Ammon's horn (tissue), 1 donor: ENCODE results near the gene SMYD1.

ENCODE experiments used
- DNase-seq: peaks from one replicate; pipeline ENCODE4 v3.0.0-alpha.2; 2016; ENCODE audit warnings: low spot score

The SMYD1 gene

DNA sequence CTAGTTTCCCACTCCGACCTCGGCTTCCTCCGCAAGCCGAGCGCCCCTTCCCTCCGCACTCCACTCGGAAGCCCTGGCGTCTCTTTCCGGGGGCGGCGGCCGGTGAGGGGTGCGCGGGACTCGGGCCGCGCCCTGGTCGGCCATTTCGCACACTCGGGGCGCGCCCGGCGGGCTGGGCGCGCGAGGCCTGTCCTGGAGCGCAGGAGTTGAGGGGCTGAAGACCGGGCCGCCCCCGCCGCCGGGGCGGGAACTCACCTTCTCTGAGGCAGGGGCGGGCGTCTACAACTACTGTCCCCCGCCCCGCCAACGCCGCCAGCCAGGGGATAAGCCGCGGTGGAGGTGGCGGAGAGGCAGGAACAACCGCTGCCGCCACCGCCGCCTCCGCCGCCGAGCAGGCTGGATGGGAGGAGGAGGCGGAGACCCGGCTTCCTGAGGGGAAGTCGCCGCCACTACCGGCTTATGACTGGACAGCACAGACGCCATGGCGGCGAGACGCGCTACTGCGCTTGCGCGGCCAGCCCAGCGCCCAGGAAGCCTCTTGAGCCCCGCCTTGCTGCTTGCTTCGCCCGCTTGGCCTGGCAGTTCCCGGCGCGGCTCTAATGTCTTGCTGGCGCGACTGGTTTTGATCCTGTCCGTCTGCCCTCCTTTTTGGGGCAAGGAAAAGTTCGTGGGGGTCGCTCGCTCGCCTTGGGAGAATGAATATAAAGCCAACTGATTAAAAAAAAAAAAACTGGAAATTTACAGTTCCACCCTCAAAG is 12.1 kb upstream of the SMYD1 start, which contains the start of gene KRCC1:
Gene KRCC1, minus strand, starts transcription at position 413 of the 758 bp plus-strand sequence. CDS start 27,220 bp downstream, outside the sequence.
- DNase-seq: peak; percentile 98

DNA sequence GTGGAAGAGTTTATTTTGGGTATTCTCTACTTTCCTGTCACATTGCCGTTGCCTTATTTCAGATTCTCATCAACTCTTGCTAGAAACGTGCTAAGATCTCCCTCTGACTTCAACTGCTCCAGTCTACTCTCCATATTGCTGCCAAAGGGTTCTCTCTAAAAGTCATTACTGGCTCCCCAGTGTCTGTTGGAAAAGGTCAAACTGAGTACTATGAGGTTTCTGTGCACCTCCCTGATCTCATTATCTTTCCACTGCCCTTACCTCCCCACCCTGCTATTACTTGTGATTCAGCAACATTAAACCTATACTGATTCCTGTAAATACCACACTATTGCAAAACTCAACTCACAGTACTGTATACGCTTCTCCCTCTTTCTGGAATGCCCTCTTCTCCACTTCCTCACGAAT is 10.2 kb upstream of the SMYD1 start:
- DNase-seq: no peak

DNA sequence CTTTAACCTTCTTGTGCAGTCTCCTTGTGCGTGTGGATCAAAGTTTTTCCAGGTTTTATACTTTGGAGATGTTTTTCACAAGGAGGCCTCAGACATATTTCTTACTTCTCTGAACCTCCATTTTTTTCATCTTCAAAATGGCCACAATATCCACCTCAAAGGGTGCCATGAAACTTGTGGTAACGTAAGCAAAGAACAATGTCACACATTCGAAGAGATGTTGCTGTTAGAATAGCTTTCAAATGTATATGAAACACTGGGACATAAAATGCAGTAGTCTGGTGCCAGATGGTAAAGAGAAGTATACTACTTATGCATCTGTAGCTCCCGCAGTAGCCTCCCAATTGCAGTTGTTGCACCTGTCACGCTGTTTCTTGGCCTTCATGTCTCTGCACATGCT is 9.4 kb upstream of the SMYD1 start:
- no peak for DNase-seq

DNA sequence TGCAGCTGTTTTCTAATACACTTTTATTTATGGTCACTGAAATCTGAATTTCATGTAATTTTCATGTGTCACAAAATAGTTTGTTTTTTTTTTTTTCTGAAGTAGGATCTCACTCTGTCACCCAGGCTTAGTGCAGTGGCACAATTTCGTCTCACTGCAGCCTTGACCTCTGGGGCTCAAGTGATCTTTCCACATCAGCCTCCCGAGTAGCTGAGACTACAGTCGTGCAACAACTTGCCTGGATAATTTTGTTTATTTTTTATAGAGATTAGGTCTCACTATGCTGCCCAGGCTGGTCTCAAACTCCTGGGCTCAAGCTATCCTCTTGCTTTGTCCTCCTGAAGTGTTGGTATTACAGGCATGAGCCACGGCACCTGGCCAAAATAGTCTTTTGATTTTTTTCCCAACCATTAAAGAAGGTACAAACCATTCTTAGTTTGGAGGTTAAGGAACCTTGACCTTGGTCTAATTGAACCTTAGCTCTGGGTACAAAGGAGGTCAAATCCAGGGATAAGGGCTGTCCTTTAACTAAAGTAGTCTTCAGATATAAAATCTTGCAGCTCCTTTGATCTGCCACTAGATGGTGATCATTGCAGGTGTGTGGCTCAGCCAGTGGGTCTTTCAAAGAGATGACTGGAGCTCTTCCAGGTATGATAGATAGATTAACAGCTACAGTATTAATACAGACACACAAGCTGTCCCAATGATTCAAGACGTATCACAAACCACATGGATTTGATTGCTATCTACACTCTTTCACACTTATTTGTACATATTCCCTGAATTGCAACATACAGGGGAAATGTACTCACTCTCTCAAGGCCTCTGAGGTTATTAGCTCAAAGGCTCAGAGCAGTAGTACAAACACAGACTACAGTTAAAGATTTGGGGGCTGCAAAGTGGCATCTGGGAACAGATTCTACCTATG is 7.4 kb upstream of the SMYD1 start:
- DNase-seq: peak; percentile 69

DNA sequence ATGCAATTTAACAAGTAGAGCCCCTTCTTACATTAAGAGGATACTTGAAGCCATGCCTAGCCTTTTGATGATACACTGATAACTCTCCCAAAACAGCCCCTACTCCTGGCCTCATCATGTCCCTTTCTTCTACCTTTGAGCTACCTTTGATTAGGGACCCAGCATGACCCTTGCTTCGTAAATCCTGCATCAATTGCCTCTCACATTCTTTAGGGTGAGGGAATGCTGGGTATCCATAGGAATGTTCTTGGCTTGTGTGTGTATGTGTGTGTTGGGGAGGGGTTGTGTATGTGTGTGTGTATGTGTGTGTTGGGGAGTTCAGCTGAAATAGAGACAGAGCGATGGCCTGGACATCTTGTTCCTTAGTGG is 6.7 kb upstream of the SMYD1 start:
- no peak for DNase-seq

DNA sequence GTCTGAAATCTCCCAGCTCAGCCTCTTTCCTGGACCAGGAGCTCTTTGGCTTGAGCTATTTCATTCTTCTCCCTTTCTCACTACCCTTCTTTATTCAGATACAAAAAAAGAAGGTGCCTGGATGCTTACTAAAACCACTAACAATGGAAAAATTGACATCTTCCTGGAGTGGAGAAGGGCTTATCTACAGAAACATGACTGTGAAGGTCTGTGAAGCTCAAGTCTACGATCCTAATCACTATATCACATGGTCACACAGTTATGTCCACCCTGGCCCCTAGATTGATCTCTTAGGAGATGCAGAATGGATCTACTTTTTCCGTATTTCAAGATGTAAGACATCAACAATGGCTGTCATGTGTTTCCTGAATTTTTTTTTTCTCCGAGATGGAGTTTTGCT is 6.3 kb upstream of the SMYD1 start:
- DNase-seq: no peak

DNA sequence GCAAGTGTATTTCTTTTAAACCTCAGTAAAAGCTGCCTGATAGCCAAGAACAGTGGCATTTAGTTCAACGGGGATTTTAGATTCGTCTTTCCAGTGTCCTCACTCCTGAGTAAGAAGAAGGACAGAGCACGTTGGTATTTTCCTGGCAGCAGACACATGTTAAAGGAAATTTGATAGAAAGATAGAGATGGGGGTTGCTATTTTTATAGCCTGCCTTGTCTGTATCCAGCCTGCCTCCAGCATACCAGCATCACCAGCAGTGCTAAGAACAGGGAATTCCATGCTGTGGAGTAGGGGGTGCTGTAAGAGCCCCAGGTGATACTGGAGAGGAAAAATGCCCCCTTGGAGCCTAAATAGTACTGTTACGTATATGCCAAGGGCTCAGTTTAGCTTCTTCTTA is 1.1 kb upstream of the SMYD1 start:
- DNase-seq: no peak

DNA sequence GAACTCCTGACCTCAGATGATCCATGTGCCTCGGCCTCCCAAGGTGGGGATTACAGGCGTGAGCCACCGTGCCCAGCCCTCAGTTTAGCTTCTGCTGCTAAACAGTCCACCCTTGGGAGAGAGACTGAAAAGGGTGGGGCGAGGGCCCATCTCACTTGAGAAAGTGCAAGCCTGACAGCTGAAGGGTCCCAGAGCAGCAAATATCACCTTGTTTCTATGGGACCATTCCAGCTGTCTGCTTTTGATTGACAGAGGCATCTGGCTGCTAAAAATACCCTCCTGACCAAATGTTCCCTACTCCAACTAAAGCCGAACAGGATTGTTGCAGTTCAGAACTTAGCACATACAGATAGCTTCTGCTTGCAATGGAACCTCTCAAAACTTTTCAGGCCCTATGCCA is 436 bp upstream of the SMYD1 start:
- no peak for DNase-seq

DNA sequence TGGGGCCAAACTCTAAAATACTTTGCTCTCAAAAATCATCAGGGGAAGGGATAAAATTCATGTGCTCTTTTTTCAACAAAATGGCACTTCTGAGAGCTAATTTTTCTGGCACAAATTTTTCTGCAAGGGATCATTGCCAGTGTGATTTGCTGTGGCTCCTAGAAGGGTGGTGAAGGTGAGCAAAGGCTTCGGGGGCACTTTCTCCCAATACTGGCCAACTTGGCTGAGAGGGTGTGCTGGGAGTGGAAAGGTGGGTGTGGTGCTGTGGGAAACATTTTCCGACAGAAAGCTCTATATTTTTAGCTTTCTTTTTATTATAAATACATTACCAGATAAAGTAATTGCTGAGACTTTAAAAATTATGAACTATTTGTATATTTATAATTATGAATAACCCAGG is 419 bp downstream of the SMYD1 start:
- DNase-seq: no peak

DNA sequence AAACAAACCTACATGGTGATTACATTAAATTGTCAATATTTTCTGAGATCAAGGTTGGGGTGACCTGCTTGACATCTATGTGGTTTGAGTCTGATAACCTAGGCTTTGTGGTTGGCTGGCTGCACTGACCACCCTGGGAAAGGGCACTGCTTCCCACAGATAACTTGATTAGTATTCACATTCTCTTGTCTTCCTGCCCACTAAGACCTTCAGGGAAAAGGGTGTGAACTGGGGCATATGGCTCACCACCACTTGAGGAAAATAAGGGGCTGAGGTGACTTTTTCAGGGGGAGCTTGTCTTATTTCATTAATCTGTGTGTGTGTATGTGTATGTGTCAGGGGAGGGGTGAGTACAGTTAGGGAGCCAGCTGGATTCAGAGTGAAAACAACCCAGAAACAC is 1.5 kb downstream of the SMYD1 start:
- DNase-seq: no peak

DNA sequence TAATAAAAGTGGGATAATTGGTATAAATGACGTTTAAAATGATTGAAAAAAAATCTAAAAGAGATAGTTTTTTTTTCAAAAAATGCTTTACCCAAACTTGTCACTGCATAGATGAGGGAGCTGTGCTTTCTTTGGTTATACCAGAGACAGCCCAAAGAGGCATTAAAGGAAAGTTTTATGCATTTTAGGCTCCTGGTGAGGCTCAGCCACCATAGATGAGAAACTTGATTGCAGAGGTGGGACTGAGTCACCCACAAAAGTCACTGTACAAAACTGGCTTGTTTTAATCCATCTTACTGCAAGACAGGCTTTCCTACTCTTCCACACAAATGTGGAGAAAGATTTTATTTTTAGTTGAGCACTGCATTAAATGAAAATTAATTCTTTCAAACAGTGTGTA is 2.4 kb downstream of the SMYD1 start:
- no peak for DNase-seq

DNA sequence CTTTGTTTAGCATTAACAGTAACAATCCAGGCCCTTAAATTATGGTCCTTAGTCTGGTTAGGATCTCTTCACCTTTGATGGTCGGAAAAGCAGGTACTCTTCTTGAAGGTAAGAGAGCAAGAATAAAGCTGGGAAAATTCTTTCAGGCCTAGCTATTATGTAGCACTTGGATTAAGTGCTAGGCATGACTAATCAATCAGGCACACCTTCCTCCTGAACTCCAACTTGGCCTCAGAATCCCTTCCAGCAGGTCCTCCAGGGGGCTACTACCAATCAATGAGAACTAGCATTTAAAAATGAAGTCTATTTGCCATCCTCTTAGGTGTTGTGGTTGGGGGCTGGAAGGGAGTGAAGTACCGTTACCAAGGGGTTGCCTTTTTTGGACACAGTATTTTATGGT is 3.7 kb downstream of the SMYD1 start:
- no peak for DNase-seq

DNA sequence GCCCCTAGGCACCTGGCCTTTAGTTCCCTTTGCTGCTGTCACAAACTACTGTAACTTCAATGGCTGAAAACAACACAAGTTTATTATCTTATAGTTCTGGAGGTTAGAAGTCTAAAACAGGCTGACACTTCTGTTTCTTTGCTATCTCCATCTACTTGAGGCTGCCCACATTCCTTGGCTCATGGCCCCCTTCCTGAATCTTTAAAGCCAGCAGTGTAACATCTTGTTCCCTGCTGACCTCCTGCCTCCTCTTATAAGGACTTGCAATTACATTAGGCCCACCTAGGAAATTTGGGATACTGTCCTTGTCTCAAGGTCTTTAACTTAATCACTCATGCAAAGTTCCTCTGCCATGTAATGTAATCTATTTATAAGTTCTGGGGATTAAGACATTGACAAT is 6.5 kb downstream of the SMYD1 start:
- no peak for DNase-seq

DNA sequence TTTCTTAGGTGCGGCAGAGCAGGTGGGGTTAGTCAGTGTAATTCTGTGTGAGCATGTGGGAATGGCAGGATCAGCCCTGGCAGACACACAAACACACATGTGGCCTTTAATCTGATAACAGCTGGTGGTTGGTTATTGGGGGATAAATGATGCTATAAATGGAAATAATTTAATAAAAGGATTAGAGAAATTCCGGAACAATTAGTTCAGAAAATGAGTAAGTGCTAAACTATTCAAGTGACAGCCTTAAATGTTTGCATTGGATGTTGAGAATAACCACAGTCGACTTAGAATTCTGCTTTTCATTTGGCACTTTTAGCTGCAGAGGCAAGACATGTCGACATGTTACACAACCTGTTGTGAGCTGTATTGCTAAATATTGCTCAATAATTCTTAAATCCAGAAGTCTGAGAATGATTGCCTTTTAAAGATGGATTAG is 7.2 kb downstream of the SMYD1 start:
- no peak for DNase-seq

DNA sequence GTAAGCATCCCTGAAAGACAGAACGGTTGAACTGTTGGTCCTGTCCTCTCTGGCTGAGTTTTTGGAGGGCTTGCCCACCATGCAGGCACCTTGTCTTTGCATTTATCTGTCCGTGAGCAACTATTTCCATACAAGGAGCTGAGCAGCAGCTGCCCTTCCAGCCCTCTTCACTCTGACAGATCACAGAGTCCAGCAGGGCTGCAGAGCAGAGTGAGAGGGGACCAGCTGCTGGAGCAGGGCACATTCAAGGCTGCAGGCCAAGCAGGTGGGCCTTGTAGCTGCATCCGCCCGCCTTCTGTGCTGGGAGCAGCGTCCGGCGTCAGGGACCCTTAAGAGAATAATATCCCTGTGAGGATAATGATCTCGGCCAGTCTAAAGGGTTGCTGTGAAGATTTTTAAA is 9.5 kb downstream of the SMYD1 start:
- no peak for DNase-seq

DNA sequence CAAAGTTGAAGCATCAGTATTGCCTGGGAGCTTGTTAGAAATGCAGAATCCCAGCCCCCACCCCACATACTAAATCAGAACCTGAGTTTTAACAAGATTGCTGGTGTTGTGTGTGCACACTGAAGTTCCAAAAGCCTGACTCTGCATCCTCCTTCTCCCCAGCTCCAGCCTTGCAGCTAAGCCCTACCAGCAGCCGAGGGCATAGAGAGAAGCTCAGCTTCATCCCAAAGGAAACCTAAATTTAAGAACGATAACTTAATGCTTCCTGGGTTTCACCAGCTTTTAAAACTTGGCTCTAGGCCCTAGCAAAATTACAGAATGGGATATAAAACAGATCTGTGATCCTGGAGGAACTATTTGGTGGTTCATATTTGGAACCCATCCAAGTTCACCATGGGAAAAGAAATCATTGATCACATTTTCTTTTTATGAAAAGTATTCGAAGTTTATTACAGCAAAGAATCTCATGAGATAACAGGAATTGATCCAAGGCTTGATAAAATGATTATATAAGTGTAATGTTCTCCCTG is 11.1 kb downstream of the SMYD1 start:
- DNase-seq: no peak

DNA sequence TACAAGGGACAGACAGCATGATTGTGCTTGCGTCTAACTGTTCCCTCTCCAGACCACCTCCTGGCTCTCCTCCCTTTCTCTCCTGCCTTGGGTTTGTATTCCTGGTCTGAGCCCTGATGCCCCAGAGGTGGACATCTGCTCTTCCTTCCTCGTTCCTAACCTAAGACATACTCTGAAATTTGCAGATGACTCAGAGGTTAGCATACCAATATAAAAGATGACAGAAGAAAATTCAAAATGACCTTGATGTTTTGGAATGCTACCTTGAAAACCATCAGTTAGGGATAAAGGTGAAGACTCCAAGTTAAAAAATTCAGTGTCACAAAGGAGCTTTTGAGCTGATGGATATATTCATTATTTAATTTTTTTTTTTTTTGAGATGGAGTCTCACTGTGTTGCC is 12.9 kb downstream of the SMYD1 start:
- no peak for DNase-seq

DNA sequence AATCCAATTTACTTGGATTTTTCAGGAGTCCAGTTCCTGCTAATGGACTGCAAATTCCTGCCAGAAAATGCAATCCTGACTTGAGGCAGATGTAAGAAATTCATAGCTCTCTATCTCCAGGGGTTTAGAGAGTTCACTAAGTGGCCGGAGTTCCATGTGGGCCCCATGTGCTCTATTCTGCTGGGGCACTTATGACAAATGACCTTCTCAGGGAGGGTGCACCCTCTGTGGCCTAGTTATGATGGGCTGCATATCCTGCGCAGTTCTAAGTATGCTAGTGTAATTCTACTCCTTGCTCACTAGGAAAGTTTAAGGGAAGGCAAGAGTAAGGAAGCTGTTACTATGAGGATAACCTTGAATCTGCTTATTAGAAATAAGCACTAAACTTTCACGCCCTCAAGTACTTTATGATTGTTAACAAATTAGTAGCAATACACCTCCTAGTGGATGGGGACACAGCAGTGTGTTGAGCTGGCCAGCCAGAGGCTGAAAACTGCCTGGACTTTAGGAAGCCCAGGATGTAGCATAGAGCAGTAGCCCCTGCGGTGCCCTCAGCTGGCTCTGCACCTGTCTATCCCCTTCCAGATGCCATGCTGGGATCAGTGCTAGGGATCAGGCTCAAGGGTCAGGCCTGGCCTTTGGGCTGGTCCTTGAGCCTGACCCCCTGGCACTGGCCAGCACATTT is 14.4 kb downstream of the SMYD1 start:
- no peak for DNase-seq

DNA sequence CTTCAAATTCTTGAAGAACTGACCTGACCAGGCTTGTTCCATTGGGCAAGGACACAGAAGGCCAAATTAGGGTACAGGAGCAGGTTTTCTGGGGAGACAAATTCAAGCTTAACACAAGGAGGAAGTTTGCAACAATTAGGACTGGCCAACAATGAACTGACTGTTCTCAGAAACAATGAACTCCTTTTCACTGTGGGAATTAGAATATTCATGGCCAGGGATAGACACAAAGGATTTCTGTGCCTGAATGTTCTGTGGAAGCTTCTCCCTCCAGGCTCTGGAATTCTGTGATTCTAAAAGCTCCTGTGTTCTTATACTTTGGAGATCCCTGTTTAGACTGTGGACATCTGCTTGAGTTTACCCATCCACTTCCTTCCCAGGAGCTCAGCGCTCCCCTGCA is 15.2 kb downstream of the SMYD1 start:
- DNase-seq: peak; percentile 89

DNA sequence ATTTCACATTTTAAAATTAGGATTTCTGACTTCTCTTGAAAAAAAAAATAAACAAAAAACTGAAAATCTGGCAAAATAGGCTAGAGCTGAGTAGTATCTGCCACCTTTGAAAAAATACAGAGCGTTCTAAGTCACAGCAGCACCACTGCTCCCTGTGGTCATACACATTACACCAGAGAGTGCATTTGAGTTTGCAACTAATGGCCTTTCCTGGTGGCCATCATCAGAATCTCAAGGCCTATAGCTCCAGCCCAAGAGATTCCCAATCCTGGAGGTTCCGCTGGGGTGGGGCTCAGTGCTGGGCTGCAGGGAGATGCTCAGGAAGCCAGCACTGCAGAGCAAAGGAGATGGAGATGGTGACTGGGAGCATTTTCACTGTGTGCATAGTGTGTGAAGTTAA is 17.5 kb downstream of the SMYD1 start:
- no peak for DNase-seq

DNA sequence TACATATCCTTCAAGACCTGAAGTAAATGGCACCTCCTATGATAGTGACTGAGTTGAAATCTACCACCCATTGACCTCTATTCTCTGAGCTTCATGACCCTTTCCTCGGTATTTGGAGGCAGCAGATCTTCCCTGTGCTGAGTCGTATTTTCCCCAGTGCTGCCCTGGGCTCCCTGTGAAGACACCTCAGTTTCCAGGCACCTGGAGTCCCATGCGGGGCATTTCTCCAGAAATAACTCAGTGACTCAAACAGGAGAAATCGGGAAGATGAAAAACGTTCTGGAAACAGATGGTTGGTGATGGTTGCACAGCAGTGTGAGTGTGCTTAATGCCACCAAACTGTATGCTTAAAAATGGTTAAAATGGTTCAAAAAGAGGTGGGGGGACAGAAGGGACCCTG is 18.0 kb downstream of the SMYD1 start:
- DNase-seq: no peak

DNA sequence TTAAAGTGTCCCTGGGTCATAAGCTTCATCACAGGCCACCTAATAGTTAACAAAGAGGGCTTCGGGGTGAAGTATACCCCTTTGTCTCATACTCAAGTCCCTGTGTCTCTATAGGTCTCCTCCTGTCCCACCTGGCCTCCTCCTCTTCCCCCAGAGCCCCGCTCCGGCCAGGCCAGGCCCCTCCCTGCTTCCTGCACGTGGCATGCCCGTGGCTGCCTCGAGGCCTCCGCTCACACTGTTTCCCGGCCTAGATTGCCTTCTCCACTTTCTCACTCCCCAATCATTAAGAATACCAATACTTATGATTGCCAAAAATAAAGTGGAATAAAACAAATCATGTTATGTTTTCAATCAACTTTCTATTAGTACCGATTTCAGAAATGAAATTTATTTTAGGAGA is 18.8 kb downstream of the SMYD1 start:
- no peak for DNase-seq
